ENCODE measurements around the gene PPP6R2. TPM values are rescaled to one million over a fixed set of nuclear protein-coding genes. Genes with fewer than 3 reads are reported as not detected.

Gene PPP6R2
- total RNA-seq, 1 experiment from 2014 or later = 61.3 TPM

DNA sequence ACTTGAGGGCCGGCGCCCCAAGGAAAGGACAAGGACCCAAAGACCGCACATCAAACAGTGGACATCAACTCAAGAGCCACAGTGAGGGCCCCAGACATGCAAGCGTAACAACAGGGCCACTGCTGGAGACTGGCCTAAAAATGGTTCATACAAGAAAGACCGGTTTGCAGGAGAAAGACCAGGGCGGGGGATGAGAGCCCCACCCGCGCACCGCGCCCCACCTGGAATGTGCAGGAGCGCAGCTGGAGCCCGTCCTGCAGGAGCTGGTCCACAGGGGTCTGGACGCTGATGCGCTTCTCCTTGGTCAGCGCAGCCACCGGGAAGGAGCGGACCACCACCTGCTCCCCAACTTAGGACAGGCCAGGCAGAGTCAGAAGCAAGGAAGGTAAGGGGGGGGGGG is 117.8 kb downstream of the PPP6R2 start:
- no peaks in the 10 kb centered on the region for H3K9me2 ChIP-seq (ENCODE audit: insufficient read depth)
- H3K4me2 ChIP-seq (ENCODE audit: low read length) = no peak overlapping the region
- intact Hi-C loops (cut with micrococcal nuclease) = no loop called here
- BruUV-seq (replicated peaks) = no TSS peak
- DNase-seq (ENCODE audit: low read depth, low spot score) (no peak), ATAC-seq (no peak)
- H3K79me2 ChIP-seq (ENCODE audit: insufficient read depth, low read length) = no peaks in the 10 kb centered on the region
- ChIA-PET RAD21 (ENCODE audit: low non-redundant PET in 1 of 2, low total read pairs in 2 of 2, uncharacterized antibody in 2 of 2, unreplicated experiment in 2 of 2) (no interaction called here), CTCF (interaction anchor here (1.3 kb wide), 1 partner anchor 24 kb away, joined by 3 read pairs; no protein-coding TSS in a partner anchor), POLR2A (no interaction called here)
- no peaks in the 10 kb centered on the region for H3K9me3 ChIP-seq (ENCODE audit: control insufficient read depth in 1 of 2, insufficient read depth in 1 of 2, low read depth in 1 of 2, low read length in 2 of 2)
- no peak overlapping the region for H3K9ac ChIP-seq (ENCODE audit: low read length)
- no peak overlapping the region for H3K4me3 ChIP-seq (replicated peaks in 1 of 2; ENCODE audit: low read depth in 1 of 2, low read length in 2 of 2)
- H3K36me3 ChIP-seq (ENCODE audit: control insufficient read depth in 1 of 2, insufficient read depth in 2 of 2, low read length in 2 of 2) = peaks cover 21 to 29% of the 10 kb centered on the region in 2 experiments; a peak in 3 of 4 replicates
- no peaks in the 10 kb centered on the region for H4K20me1 ChIP-seq (ENCODE audit: insufficient read depth)
- H3K27ac ChIP-seq (ENCODE audit: low read depth, low read length) = no peak overlapping the region
- H2AFZ ChIP-seq (ENCODE audit: low read depth, low read length, poor library complexity, severe bottlenecking) = no peak overlapping the region
- TF ChIP-seq POLR2AphosphoS5 (IDR thresholded peaks at IDR 0.05; ENCODE audit: low read depth, low read length) (no peak), POLR2A (IDR thresholded peaks at IDR 0.05; ENCODE audit: borderline replicate concordance, extremely low read depth, insufficient read depth, insufficient read length) (no peak), SP1 (IDR thresholded peaks at IDR 0.05; ENCODE audit: low read depth) (no peak), EZH2phosphoT487 (IDR thresholded peaks at IDR 0.05; ENCODE audit: borderline replicate concordance) (no peak), CBX3 (IDR thresholded peaks at IDR 0.05; ENCODE audit: low read depth) (no peak), JUND (IDR thresholded peaks at IDR 0.05) (no peak), SRF (IDR thresholded peaks at IDR 0.05; ENCODE audit: low read depth) (no peak), ZFX (IDR thresholded peaks at IDR 0.05) (no peak), CEBPB (IDR thresholded peaks at IDR 0.05; ENCODE audit: low read depth) (no peak), RAD21 (IDR thresholded peaks at IDR 0.05; ENCODE audit: low read depth) (no peak), ELF1 (IDR thresholded peaks at IDR 0.05; ENCODE audit: borderline replicate concordance, low read depth) (no peak), SIN3A (IDR thresholded peaks at IDR 0.05; ENCODE audit: low read depth) (no peak), ZNF274 (IDR thresholded peaks at IDR 0.05; ENCODE audit: low read depth, low read length) (no peak), EZH2 (IDR thresholded peaks at IDR 0.05) (no peak)
- TF ChIP-seq, protein P1, sequence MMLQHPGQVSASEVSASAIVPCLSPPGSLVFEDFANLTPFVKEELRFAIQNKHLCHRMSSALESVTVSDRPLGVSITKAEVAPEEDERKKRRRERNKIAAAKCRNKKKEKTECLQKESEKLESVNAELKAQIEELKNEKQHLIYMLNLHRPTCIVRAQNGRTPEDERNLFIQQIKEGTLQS (IDR thresholded peaks at IDR 0.05) = no peak
- TF ChIP-seq, protein P2, sequence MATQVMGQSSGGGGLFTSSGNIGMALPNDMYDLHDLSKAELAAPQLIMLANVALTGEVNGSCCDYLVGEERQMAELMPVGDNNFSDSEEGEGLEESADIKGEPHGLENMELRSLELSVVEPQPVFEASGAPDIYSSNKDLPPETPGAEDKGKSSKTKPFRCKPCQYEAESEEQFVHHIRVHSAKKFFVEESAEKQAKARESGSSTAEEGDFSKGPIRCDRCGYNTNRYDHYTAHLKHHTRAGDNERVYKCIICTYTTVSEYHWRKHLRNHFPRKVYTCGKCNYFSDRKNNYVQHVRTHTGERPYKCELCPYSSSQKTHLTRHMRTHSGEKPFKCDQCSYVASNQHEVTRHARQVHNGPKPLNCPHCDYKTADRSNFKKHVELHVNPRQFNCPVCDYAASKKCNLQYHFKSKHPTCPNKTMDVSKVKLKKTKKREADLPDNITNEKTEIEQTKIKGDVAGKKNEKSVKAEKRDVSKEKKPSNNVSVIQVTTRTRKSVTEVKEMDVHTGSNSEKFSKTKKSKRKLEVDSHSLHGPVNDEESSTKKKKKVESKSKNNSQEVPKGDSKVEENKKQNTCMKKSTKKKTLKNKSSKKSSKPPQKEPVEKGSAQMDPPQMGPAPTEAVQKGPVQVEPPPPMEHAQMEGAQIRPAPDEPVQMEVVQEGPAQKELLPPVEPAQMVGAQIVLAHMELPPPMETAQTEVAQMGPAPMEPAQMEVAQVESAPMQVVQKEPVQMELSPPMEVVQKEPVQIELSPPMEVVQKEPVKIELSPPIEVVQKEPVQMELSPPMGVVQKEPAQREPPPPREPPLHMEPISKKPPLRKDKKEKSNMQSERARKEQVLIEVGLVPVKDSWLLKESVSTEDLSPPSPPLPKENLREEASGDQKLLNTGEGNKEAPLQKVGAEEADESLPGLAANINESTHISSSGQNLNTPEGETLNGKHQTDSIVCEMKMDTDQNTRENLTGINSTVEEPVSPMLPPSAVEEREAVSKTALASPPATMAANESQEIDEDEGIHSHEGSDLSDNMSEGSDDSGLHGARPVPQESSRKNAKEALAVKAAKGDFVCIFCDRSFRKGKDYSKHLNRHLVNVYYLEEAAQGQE (IDR thresholded peaks at IDR 0.05; ENCODE audit: low read depth) = no peak
- TF ChIP-seq, protein P3, sequence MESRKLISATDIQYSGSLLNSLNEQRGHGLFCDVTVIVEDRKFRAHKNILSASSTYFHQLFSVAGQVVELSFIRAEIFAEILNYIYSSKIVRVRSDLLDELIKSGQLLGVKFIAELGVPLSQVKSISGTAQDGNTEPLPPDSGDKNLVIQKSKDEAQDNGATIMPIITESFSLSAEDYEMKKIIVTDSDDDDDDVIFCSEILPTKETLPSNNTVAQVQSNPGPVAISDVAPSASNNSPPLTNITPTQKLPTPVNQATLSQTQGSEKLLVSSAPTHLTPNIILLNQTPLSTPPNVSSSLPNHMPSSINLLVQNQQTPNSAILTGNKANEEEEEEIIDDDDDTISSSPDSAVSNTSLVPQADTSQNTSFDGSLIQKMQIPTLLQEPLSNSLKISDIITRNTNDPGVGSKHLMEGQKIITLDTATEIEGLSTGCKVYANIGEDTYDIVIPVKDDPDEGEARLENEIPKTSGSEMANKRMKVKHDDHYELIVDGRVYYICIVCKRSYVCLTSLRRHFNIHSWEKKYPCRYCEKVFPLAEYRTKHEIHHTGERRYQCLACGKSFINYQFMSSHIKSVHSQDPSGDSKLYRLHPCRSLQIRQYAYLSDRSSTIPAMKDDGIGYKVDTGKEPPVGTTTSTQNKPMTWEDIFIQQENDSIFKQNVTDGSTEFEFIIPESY (IDR thresholded peaks at IDR 0.05; ENCODE audit: extremely low read depth, insufficient replicate concordance, low read length) = no peak
- TF ChIP-seq, protein P4, sequence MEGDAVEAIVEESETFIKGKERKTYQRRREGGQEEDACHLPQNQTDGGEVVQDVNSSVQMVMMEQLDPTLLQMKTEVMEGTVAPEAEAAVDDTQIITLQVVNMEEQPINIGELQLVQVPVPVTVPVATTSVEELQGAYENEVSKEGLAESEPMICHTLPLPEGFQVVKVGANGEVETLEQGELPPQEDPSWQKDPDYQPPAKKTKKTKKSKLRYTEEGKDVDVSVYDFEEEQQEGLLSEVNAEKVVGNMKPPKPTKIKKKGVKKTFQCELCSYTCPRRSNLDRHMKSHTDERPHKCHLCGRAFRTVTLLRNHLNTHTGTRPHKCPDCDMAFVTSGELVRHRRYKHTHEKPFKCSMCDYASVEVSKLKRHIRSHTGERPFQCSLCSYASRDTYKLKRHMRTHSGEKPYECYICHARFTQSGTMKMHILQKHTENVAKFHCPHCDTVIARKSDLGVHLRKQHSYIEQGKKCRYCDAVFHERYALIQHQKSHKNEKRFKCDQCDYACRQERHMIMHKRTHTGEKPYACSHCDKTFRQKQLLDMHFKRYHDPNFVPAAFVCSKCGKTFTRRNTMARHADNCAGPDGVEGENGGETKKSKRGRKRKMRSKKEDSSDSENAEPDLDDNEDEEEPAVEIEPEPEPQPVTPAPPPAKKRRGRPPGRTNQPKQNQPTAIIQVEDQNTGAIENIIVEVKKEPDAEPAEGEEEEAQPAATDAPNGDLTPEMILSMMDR (IDR thresholded peaks at IDR 0.05 in 2 of 3, conservative IDR thresholded peaks at IDR 0.05 in 1 of 3; ENCODE audit: borderline replicate concordance in 1 of 3, insufficient read depth in 1 of 3, low read depth in 2 of 3, low read length in 2 of 3) = no peak
- TF ChIP-seq, protein P5, sequence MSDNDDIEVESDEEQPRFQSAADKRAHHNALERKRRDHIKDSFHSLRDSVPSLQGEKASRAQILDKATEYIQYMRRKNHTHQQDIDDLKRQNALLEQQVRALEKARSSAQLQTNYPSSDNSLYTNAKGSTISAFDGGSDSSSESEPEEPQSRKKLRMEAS (IDR thresholded peaks at IDR 0.05) = no peak
- no peaks in the 10 kb centered on the region for H3K4me1 ChIP-seq (ENCODE audit: control insufficient read depth in 1 of 2, insufficient read depth in 2 of 2, low read length in 2 of 2)
- no peaks in the 10 kb centered on the region for H3K27me3 ChIP-seq (ENCODE audit: insufficient read depth, low read length)
